Lower leg skin (tissue), 4 donors: ENCODE results near the gene SPATS1. TPM values are rescaled to one million over a fixed set of nuclear protein-coding genes. Genes with fewer than 3 reads are reported as not detected.

ENCODE experiments used
- DNase-seq, 2 donors: peaks; one replicate each; pipeline ENCODE4 v3.0.0-alpha.2; 2019; ENCODE audit warnings: low spot score in 2 of 2
- H3K4me3 ChIP-seq: fragments of 200-600 bp; sonication (generic); 2 replicates; pipeline ENCODE4 v1.5.1; 2017; ENCODE audit warnings: mild to moderate bottlenecking, low read depth; ENCODE audit not compliant: poor library complexity, severe bottlenecking
- CTCF ChIP-seq, 3 donors: fragments of 450-650 bp; IDR thresholded peaks; one replicate each; pipeline ENCODE4 v1.5.1; 2016; ENCODE audit warnings: antibody characterized with exemption in 3 of 3, mild to moderate bottlenecking in 3 of 3, moderate library complexity in 2 of 3
- POLR2A ChIP-seq, 2 donors: fragments of 450-650 bp; IDR thresholded peaks; one replicate each; pipeline ENCODE4 v1.6.1; 2016 to 2017; ENCODE audit warnings: antibody characterized with exemption in 2 of 2, mild to moderate bottlenecking in 1 of 2, moderate library complexity in 1 of 2
- WGBS, 2 donors: methylation state at CpG; one replicate each; pipeline ENCODE4 v1.1.5; 2018; 5-methylcytosine and 5-hydroxymethylcytosine counted together
- intact Hi-C: fragments of 100-400 bp; cut with DNase I; formaldehyde crosslinking; loops from one replicate; pipeline ENCODE4 v1.15.0; 2023; ENCODE audit warnings: low total_unique reads
- total RNA-seq, 4 donors: library from RNA; depleted of rRNA; stranded (reverse); fragments of >200 nt; gene quantifications; one replicate each; pipeline ENCODE4 v1.1.0, GENCODE V29; 2016

SPATS1 gene
- total RNA-seq, 4 donors from 2014 or later, result 0.23 TPM; not detected in 3

GRCh38 chr6:44353336-44353735 is 10.9 kb downstream of the SPATS1 start:
- intact Hi-C loops, result no loop called here
- no peak for TF ChIP-seq CTCF (IDR thresholded peaks at IDR 0.05)
- no peak for TF ChIP-seq POLR2A (IDR thresholded peaks at IDR 0.05)
- WGBS, 2 donors, result 61 to 64% methylated on average over 2 of the region's 2 CpGs
- DNase-seq, result no peak
- no peak overlapping the region for H3K4me3 ChIP-seq

DNA sequence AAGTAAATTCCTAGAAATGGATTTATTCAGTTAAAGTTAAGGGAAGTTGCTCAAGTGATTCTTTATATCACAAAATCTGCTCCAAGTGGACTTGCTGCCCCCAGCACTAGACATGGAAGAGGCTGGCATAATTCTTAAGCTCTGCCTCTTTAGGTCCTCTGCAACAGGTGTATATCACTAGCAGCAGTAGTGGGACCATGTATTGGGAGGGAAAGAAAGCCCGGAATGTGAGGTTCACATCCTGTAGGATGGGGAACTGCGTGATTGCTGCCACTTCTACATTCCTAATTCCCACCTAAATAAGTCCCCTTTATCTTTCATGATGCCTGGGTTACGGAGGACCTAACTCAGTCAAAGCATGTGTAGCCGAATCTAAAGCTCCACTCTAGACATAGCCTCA is 13.2 kb downstream of the SPATS1 start:
- 58 to 83% methylated on average over 4 of the region's 4 CpGs for WGBS, 2 donors
- H3K4me3 ChIP-seq, result no peak overlapping the region
- TF ChIP-seq POLR2A (IDR thresholded peaks at IDR 0.05) (no peak), CTCF (IDR thresholded peaks at IDR 0.05) (no peak)
- intact Hi-C loops, result no loop called here
- DNase-seq, result no peak

- intact Hi-C loops, result no loop called here
- no peak overlapping the region for H3K4me3 ChIP-seq
- DNase-seq, result no peak
- 65 to 78% methylated on average over 1 of the region's 1 CpG for WGBS, 2 donors
- TF ChIP-seq POLR2A (IDR thresholded peaks at IDR 0.05) (no peak), CTCF (IDR thresholded peaks at IDR 0.05) (no peak)
Measured at GRCh38 chr6:44356487-44356886, 14.0 kb downstream of the SPATS1 start.

GRCh38 chr6:44359973-44360372 is 17.5 kb downstream of the SPATS1 start:
- no peak for DNase-seq
- TF ChIP-seq POLR2A (IDR thresholded peaks at IDR 0.05) (no peak), CTCF (IDR thresholded peaks at IDR 0.05) (no peak)
- WGBS, 2 donors, result 75 to 89% methylated on average over 3 of the region's 3 CpGs
- H3K4me3 ChIP-seq, result no peak overlapping the region
- intact Hi-C loops, result no loop called here

GRCh38 chr6:44361947-44362346 is 19.5 kb downstream of the SPATS1 start:
- WGBS, 2 donors, result 72 to 75% methylated on average over 6 of the region's 6 CpGs
- no peak overlapping the region for H3K4me3 ChIP-seq
- no peak for DNase-seq
- intact Hi-C loops, result no loop called here
- no peak for TF ChIP-seq POLR2A (IDR thresholded peaks at IDR 0.05)
- no peak for TF ChIP-seq CTCF (IDR thresholded peaks at IDR 0.05)

DNA sequence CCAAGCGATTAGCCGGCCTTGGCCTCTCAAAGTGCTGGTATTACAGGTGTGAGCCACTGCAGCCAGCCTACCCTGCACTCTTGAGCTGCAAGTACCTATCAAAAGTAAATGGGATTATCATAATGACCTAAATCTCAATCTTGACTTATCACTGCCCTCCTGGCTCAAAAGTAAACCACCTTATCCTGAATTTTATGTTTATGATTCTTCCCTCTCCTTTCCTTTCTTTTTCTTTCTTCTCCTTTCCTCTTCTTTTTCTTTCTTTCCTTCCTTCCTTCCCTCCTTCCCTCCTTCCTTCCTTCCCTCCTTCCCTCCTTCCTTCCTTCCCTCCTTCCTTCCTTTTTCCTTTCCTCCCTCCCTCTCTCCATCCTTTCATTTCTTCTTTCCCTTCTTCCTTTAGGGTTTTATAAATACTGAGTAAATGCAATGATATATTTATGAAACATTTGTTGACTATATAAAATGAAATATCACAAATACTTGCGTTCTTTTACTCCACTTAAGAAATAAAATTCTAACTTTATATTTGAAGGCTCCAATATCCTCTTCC is 21.0 kb downstream of the SPATS1 start:
- no peak for DNase-seq
- WGBS, 2 donors, result 94% methylated on average over 3 of the region's 3 CpGs
- TF ChIP-seq CTCF (IDR thresholded peaks at IDR 0.05) (no peak), POLR2A (IDR thresholded peaks at IDR 0.05) (no peak)
- no peak overlapping the region for H3K4me3 ChIP-seq
- intact Hi-C loops, result no loop called here
